Mesothelial cell of epicardium (in vitro differentiated cells): ENCODE results near the gene QRICH2. TPM values are rescaled to one million over a fixed set of nuclear protein-coding genes. Genes with fewer than 3 reads are reported as not detected.
A peak's percentile ranks its signal among the peaks of the same experiment; 100 is the strongest.

ENCODE experiments used
- DNase-seq, 2 experiments: peaks; one replicate each; pipeline ENCODE4 v3.0.0; 2021; ENCODE audit warnings: low spot score in 2 of 2; ENCODE audit not compliant: unreplicated experiment in 2 of 2
- H3K27ac Mint-ChIP-seq: 2 replicates; pipeline ENCODE4 v1.8.0; 2021; ENCODE audit warnings: mixed read lengths
- H3K27me3 Mint-ChIP-seq: 2 replicates; pipeline ENCODE4 v1.8.0; 2021; ENCODE audit warnings: low read depth, mixed read lengths
- H3K36me3 Mint-ChIP-seq: 2 replicates; pipeline ENCODE4 v1.8.0; 2021; ENCODE audit warnings: mixed read lengths
- H3K4me1 Mint-ChIP-seq: 2 replicates; pipeline ENCODE4 v1.8.0; 2021; ENCODE audit warnings: mixed read lengths
- H3K4me3 Mint-ChIP-seq: 2 replicates; pipeline ENCODE4 v1.8.0; 2021; ENCODE audit warnings: mild to moderate bottlenecking, moderate library complexity, mixed read lengths
- H3K9me3 Mint-ChIP-seq: 2 replicates; pipeline ENCODE4 v1.8.0; 2021; ENCODE audit warnings: mixed read lengths
- total RNA-seq: library from RNA; stranded (reverse); gene quantifications from 3 replicates; pipeline ENCODE4 v1.2.1, GENCODE V29; 2021
- TF ChIP-seq, protein P1 (sequence below): fragments of 200-600 bp; sonication (generic); IDR thresholded peaks from one replicate; pipeline ENCODE4 v1.5.0; 2021; ENCODE audit warnings: antibody characterized with exemption; ENCODE audit not compliant: unreplicated experiment

Gene QRICH2
- total RNA-seq, 1 donor from 2014 or later = 7.2 TPM

DNA sequence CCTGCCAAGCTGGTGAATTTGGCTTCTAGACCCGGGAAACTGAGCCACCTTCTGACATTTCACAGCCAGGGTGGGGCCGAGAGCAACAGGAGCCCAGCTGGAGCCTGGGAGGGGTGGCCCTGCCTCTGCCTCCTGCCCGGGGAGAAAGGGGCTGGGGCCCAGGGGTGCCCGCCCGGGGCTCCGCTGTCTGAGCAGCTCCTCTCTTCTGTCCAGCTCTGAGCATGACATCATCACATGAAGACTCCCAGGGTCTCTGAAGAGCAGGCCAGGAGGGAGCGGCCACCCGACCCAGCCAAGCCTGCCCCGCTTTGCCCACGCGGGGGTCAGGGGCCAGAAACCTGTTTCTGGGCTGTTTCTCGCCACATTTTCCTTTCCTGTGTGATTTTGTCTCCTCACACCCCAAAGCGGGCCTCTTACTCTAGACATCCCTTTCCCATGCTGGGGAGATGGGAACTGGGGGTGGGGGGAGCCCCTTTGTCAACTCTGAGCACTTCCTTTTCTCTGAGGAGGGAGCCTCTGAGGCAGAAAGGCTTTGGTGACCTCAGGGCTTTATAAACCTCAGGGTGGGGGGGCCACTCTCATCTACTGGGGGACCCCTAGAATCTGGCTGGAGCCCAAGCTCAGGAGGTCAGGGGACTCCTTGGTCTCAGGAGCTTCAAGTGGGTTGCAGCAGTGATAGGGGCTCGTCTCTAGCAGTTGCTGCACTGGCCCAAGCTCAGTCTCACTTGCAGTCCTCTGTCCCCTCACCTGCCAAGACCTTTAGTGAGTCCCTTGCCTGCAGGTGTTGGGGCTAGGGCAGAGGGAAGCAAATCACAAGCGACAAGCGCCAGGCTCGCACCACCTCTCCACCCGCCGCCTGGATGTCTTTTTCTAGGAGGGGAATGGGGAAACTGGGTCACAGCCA is 35.3 kb downstream of the QRICH2 start:
- no peaks in the 10 kb centered on the region for H3K9me3 Mint-ChIP-seq
- H3K4me1 Mint-ChIP-seq = peaks cover 20% of the 10 kb centered on the region
- no peaks in the 10 kb centered on the region for H3K36me3 Mint-ChIP-seq
- peak overlapping the region; percentile 59 for H3K27ac Mint-ChIP-seq
- TF ChIP-seq, protein P1, sequence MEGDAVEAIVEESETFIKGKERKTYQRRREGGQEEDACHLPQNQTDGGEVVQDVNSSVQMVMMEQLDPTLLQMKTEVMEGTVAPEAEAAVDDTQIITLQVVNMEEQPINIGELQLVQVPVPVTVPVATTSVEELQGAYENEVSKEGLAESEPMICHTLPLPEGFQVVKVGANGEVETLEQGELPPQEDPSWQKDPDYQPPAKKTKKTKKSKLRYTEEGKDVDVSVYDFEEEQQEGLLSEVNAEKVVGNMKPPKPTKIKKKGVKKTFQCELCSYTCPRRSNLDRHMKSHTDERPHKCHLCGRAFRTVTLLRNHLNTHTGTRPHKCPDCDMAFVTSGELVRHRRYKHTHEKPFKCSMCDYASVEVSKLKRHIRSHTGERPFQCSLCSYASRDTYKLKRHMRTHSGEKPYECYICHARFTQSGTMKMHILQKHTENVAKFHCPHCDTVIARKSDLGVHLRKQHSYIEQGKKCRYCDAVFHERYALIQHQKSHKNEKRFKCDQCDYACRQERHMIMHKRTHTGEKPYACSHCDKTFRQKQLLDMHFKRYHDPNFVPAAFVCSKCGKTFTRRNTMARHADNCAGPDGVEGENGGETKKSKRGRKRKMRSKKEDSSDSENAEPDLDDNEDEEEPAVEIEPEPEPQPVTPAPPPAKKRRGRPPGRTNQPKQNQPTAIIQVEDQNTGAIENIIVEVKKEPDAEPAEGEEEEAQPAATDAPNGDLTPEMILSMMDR = no peak
- H3K27me3 Mint-ChIP-seq = no peaks in the 10 kb centered on the region
- no peak for DNase-seq
- H3K4me3 Mint-ChIP-seq = no peak overlapping the region

DNA sequence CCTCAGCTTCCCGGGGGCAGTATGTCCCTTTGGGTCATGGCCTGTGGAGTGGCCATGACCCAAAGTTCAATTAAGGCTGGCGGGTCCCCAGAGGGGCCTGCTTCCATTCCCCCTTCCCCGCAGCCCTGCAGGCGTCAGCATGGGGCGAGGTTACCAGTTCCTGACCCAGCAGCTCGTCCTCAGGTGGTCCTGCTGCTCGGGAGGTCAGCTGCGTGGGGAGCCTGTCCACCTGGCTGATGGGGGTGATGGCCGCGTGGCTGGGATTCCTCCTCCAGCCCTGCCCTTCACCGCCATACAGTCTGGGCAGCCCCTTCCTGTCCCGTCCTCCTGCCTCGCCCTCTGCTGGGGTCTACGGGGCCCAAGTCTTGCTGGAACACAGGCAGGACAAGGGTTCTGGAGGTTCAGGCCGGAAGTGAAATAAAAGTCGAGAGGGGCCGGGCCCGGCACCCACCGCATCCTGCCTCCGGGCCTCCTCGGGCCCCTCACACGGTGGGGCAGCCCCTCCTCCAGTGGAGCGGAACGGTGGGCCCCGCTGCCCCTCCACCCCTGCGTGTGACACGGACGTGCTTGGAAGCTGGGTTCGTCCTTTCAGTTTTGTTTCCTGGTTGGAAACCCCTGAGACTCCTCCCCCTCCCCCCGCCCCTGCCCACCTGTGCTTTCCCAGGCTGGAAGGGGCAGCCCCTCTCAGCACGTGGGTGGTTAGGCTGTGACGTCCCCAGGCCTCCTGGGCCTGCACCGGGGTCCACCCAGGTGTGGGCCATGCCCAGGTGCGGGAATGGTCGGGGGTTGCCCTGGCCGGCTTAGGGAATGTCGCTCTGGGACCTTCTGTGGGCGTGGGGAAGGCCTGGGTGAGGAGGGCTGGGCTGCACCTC is 36.2 kb downstream of the QRICH2 start:
- TF ChIP-seq, protein P1 = no peak
- no peaks in the 10 kb centered on the region for H3K9me3 Mint-ChIP-seq
- peak overlapping the region; percentile 59 for H3K27ac Mint-ChIP-seq
- no peaks in the 10 kb centered on the region for H3K36me3 Mint-ChIP-seq
- peaks cover 19% of the 10 kb centered on the region for H3K4me1 Mint-ChIP-seq
- DNase-seq = no peak
- H3K27me3 Mint-ChIP-seq = no peaks in the 10 kb centered on the region
- H3K4me3 Mint-ChIP-seq = no peak overlapping the region

DNA sequence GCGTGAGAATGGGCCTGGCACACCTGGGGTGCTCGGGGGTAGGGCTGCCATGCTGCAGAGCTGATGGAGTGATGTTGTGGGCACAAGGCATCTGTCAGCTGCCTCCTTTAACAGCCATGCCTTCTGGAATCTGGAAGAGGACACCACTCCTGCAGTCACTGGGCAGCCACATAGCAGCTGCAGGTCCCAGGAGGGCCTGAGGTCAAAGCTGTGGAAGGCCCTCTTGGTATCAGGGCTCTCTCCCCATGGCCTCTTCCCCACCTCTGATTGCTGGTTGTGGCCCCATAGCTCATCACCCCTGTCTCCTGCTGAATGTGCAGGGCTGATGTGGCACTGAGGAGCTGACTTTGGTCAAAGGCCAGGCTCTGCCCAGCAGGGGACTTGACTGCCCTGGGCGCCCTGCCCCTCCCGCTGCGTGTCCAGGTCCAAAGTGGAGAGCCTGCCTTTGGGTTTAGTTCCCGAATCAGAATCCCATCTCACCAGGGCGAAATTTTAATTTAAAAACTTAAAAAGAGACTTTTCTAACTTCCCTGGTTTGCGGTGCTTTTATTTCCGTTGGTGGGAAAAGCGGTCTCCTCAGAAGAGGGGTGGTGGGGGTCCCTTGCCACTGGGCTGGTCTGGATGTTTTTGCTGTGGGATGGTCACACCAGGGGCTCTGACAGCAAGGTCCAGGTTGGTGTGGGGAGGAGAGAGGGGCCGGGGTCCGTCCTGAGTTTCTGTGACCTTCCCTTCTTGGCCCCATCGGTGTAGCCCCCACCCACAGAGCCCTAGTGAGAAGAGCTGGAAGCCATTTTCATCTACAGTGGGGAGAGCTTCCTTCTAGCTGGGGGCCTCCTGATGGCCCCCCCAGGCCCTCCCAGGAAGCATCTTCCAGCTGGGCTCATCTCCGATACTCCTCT is 37.1 kb downstream of the QRICH2 start:
- H3K4me3 Mint-ChIP-seq = no peak overlapping the region
- H3K4me1 Mint-ChIP-seq = peaks cover 17% of the 10 kb centered on the region
- no peaks in the 10 kb centered on the region for H3K9me3 Mint-ChIP-seq
- DNase-seq = no peak
- peak overlapping the region; percentile 21 for H3K27ac Mint-ChIP-seq
- H3K36me3 Mint-ChIP-seq = no peaks in the 10 kb centered on the region
- TF ChIP-seq, protein P1 = no peak
- H3K27me3 Mint-ChIP-seq = no peaks in the 10 kb centered on the region

DNA sequence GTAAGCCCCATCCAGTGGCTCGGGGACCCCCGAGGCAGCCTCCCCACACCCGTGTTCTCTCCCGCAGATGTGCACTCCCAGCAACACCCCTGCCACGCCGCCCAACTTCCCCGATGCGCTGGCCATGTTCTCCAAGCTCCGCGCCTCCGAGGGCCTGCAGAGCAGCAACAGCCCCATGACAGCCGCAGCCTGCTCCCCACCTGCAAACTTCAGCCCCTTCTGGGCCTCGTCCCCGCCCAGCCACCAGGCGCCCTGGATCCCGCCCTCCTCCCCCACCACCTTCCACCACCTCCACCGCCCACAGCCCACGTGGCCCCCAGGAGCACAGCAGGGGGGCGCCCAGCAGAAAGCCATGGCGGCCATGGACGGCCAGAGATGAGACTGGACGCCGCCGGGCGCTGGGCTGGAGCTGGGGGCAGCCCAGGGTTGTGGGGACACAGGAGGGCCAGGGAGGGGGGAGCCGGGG is 37.9 kb downstream of the QRICH2 start:
- TF ChIP-seq, protein P1 = no peak
- Mint-ChIP-seq H3K36me3 (no peaks in the 10 kb centered on the region), H3K27ac (no peak overlapping the region), H3K9me3 (no peaks in the 10 kb centered on the region), H3K4me3 (no peak overlapping the region), H3K27me3 (no peaks in the 10 kb centered on the region), H3K4me1 (peaks cover 17% of the 10 kb centered on the region)
- DNase-seq = no peak
